ENCODE measurements around the gene CCDC88B. TPM values are rescaled to one million over a fixed set of nuclear protein-coding genes. Genes with fewer than 3 reads are reported as not detected.

Gene CCDC88B
- total and polyA plus RNA-seq, 2 of the 8 experiments (the other 6 are each of a cell fraction or from before 2014, with no cell fraction given), result 5.9 to 12.5 TPM

- TF ChIP-seq ASH2L (IDR thresholded peaks at IDR 0.05; ENCODE audit: low read length), result peak; percentile 47
- peak; percentile 86 for TF ChIP-seq NRF1 (IDR thresholded peaks at IDR 0.05; ENCODE audit: low read depth, low read length)
- TF ChIP-seq CTCF (IDR thresholded peaks at IDR 0.05; ENCODE audit: control extremely low read depth in 1 of 3, insufficient read depth in 1 of 3, low read depth in 1 of 3, low read length in 3 of 3), result peak in 1 of 3 experiments; percentile 51; a peak in 2 of 4 replicates
- TF ChIP-seq CBX5 (IDR thresholded peaks at IDR 0.05; ENCODE audit: low read depth, low read length), result no peak
- peak; percentile 7; the same call in 1 of the 2 replicates for TF ChIP-seq BACH1 (IDR thresholded peaks at IDR 0.05; ENCODE audit: low read length)
- peak; percentile 51; the same call in 1 of the 2 replicates for TF ChIP-seq CEBPB (IDR thresholded peaks at IDR 0.05; ENCODE audit: low read depth, low read length)
- 0 out of 2 replicates have a peak, but pooled peaks have one; percentile 6 for TF ChIP-seq SP1 (IDR thresholded peaks at IDR 0.05; ENCODE audit: low read depth, low read length)
- TF ChIP-seq HDAC2 (IDR thresholded peaks at IDR 0.05; ENCODE audit: borderline replicate concordance in 1 of 2, low read depth in 2 of 2, low read length in 2 of 2), result peak in 1 of 2 experiments; percentile 26; a peak in 1 of 4 replicates
Observed at GRCh38 chr11:64317961-64318765, 21.8 kb upstream of the CCDC88B start, which contains the start of gene PRDX5 (continued).

Measured in H1 (cell line).